Erythroblast (primary cell): ENCODE results near the gene MRPL12.

Experiments used
- GATA1 ChIP-seq: IDR thresholded peaks from 2 replicates; pipeline ENCODE4 v1.6.1; 2011; ENCODE audit warnings: low read depth, mild to moderate bottlenecking, control low read depth, low read length, moderate library complexity
- POLR2A ChIP-seq: IDR thresholded peaks from 2 replicates; pipeline ENCODE4 v1.6.1; 2011; ENCODE audit warnings: mild to moderate bottlenecking, low read length

DNA sequence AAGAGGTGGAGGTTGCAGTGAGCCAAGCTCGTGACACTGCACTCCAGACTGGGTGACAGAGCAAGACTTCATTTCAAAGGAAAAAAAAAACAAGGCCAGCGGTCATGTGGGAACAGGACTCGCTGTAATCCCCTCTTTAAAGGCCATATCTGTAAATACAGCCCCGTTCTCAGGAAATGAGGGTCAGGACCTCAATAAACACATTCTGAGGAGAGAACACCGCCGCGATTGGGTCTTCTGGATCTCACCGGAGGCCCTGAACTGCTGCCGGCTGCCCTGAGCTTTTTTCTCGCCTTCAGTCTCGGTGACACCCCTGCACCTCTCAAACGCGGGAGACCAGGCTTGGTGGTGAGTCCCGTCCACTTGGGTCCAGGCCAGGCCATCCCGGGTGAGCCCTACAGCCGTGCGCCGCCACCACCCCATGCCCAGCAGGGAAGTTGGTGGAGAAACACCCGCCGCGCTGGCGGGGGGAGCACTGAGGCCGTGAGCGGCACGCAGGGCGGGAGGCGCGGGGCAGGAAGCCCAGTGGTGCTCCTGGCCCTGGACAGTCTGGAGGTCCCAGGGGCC, 37.3 kb downstream of the MRPL12 start:
- TF ChIP-seq POLR2A = no peak
- TF ChIP-seq GATA1 = no peak
